ENCODE data around the gene SRRM3.
"Not testable (repeated sequence)": the region's sequence is repeated elsewhere in the genome, so short reads cannot be mapped to it uniquely, and the experiment has no call there.

GRCh38 chr7:76292911-76293310 is 91.2 kb downstream of the SRRM3 start:
- TF ChIP-seq CTCF (conservative IDR thresholded peaks at IDR 0.05; ENCODE audit: low read length); EZH2phosphoT487 (IDR thresholded peaks at IDR 0.05; ENCODE audit: borderline replicate concordance, low read depth, low read length): not testable (repeated sequence)
